Umbilical cord (tissue), 2 donors: ENCODE results near the gene CARD16. TPM values are rescaled to one million over a fixed set of nuclear protein-coding genes. Genes with fewer than 3 reads are reported as not detected.

Source experiments
- DNase-seq: peaks from one replicate; pipeline ENCODE4 v3.0.0-alpha.2; 2015; ENCODE audit warnings: low spot score
- total RNA-seq: library from RNA; depleted of rRNA; stranded (reverse); fragments of >200 nt; gene quantifications from one replicate; pipeline ENCODE4 v1.2.3, GENCODE V29; 2014; ENCODE audit warnings: low replicate concordance; ENCODE audit not compliant: insufficient read depth

Gene CARD16
- total RNA-seq, 1 donor from 2014 or later, result 6.7 TPM

DNA sequence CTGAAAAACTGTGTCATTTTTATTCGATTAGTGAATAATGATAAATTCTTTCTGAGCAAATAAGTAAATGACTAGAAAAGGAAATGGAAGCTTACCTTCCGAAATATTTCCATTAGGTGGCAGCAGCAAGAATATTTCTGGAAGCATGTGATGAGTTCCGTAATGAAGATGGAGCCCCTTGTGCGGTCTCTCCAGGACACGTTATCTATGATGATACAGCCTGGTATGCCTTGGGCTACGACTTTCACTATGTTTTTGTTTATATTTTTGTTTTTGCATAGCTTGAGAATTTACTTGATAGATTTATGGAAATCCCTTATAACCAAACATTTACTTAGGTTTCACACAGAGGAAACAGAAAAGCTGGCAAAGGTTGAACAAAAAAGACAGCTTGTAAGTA lies 47.8 kb downstream of the CARD16 start:
- DNase-seq, result no peak

DNA sequence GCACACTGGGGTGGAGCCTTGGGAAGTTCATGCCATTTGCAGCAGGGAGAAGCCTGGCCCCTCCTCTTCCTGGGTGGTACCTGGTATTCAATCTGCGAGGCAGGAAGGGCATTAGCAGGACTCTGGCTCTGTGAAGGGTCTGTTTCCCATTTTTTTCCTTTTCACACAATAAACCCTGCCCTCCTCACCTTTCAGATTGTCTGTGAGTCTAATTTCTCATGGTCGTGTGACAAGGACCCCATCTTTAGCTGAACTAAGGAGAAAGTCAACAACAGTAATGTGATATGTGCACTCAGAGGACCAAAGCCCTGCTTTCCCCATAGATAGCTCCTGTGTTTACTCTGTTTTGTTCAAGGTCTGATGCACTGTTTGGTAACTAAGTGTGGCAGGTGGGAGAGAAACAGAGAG lies 50.1 kb downstream of the CARD16 start:
- no peak for DNase-seq

DNA sequence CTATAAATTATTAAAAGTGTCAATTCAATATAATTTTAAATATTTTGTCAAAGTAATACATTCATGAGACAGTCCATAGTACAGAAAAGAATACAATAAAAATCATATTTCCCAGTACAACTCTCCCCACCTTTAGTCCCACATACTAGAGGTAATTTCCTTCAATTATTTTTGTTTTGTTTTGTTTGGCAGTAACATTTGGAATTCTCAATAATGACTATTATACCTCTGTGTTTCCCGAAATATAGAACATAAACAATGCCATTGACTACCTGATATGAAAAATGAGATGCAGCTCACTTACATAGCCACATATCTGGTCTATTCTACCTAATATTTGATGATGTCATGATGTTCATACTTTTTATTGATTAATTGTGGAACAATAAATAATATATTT lies 52.4 kb downstream of the CARD16 start:
- no peak for DNase-seq

DNA sequence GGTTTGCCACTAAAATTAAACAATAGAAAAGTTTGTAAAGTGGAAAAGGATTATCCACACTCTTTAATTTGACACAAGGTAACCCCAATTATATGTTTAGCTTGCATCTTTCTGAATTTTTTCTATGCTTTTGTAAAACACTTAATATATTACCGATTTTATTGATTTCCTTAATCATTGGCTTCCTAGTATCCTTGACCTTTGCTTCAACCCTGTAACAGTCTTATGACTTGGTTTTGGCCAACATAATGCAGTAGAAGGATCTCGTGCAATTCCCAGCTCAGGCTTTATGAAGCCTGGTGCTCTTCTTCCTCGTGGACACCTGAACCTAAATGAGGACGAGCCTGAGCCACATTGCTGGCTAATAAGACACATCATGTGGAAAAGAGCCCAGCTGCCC lies 53.1 kb downstream of the CARD16 start:
- no peak for DNase-seq

Other genes with a start within 250 kb of the CARD16 start
- not detected for gene CASP12, start 146.9 kb downstream of the CARD16 start, total RNA-seq
- 46.7 TPM for gene CASP4, start 76.8 kb downstream of the CARD16 start, total RNA-seq
- gene CASP5, start 22.2 kb downstream of the CARD16 start, total RNA-seq, result not detected
- gene CASP1, start 10.2 kb downstream of the CARD16 start, total RNA-seq, result 38.3 TPM
- gene CARD18, start 94.4 kb upstream of the CARD16 start, total RNA-seq, result not detected